H1 (cell line): ENCODE measurements around the gene ARHGAP6. TPM values are rescaled to one million over a fixed set of nuclear protein-coding genes. Genes with fewer than 3 reads are reported as not detected.

Experiments
- BACH1 ChIP-seq: IDR thresholded peaks from 2 replicates; pipeline ENCODE4 v1.6.1; 2012; ENCODE audit warnings: low read length, improper control_type of control experiment
- MAX ChIP-seq: IDR thresholded peaks from 2 replicates; pipeline ENCODE4 v1.6.1; 2012; ENCODE audit warnings: inconsistent platforms
- POU5F1 ChIP-seq: IDR thresholded peaks from 2 replicates; pipeline ENCODE4 v1.6.1; 2011; ENCODE audit warnings: low read depth, mild to moderate bottlenecking, low read length, moderate library complexity
- RNF2 ChIP-seq: fragments of 200-900, 300-1000 bp; sonication (generic); IDR thresholded peaks from 2 replicates; pipeline ENCODE4 v1.7.1; 2016; ENCODE audit warnings: borderline replicate concordance, low read depth, mild to moderate bottlenecking, antibody characterized with exemption, low read length; ENCODE audit not compliant: poor library complexity, severe bottlenecking; ENCODE audit errors: missing control alignments
- SIRT6 ChIP-seq: IDR thresholded peaks from one replicate; pipeline ENCODE4 v1.7.1; 2012; ENCODE audit warnings: low read length, inconsistent platforms
- SP1 ChIP-seq: IDR thresholded peaks from 2 replicates; pipeline ENCODE4 v1.6.1; 2011; ENCODE audit warnings: low read depth, low read length
- ZNF274 ChIP-seq: IDR thresholded peaks from 2 replicates; pipeline ENCODE4 v1.7.0; 2012; ENCODE audit warnings: low read length, borderline replicate concordance; ENCODE audit errors: extremely low read depth
- polyA plus RNA-seq, 7 experiments: library from polyadenylated mRNA; depleted of rRNA in 3 of 7; stranded (reverse) in 5 of 7; unstranded in 2 of 7; fragments of >200 nt in 5 of 7; fragments of 200-250 nt in 2 of 7; gene quantifications; 1 replicate in 5 of 7; 2 replicates in 1 of 7; 4 replicates in 1 of 7; pipeline versions ENCODE4 v1.2.1 to v1.2.3, GENCODE V29; 2011 to 2013; ENCODE audit warnings: missing spikeins in 2 of 7, mixed read lengths in 2 of 7
- total RNA-seq: library from RNA; stranded (reverse); fragmentation: NEBNext Ultra II Directional; extraction: Animal tissue kit (Norgen Biotek cat#: 25700); gene quantifications from 2 replicates; pipeline ENCODE4 v1.2.1, GENCODE V29; 2021

ARHGAP6 gene
- total and polyA plus RNA-seq, 2 of the 8 experiments (the other 6 are each of a cell fraction or from before 2014, with no cell fraction given), result 0.35 to 0.82 TPM

- TF ChIP-seq SIRT6 (no peak), SP1 (no peak), ZNF274 (no peak), BACH1 (no peak), RNF2 (no peak), POU5F1 (no peak), MAX (no peak)
Measured at GRCh38 chrX:11446336-11446735, 219.4 kb downstream of the ARHGAP6 start (continued).
